GM23338 (cell line): ENCODE results near the gene CCDC92B. TPM values are rescaled to one million over a fixed set of nuclear protein-coding genes. Genes with fewer than 3 reads are reported as not detected.

ENCODE experiments used
- ATAC-seq: fragments of 200-7000 bp; cut with Tn5 transposase; 3 replicates; pipeline ENCODE4 v1.9.1; 2020
- DNase-seq: peaks from one replicate; pipeline ENCODE4 v3.0.0-alpha.2; 2015; ENCODE audit warnings: low spot score
- H2AFZ ChIP-seq: fragments of 200-600 bp; sonication (generic); 2 replicates; pipeline ENCODE4 v1.8.0; 2016; ENCODE audit warnings: antibody characterized with exemption, mild to moderate bottlenecking, moderate library complexity
- H3F3A ChIP-seq: fragments of 200-600 bp; sonication (generic); replicated peaks from 2 replicates; pipeline ENCODE4 v1.8.0; 2017; ENCODE audit warnings: antibody characterized with exemption, mixed run types, low read depth
- H3K27ac ChIP-seq: fragments of 200-600 bp; sonication (generic); 2 replicates; pipeline ENCODE4 v1.6.1; 2016; ENCODE audit warnings: low read depth
- H3K27me3 ChIP-seq: fragments of 200-600 bp; sonication (generic); 2 replicates; pipeline ENCODE4 v1.8.0; 2016; ENCODE audit warnings: mild to moderate bottlenecking, mixed run types, moderate library complexity; ENCODE audit not compliant: insufficient read depth
- H3K36me3 ChIP-seq: fragments of 200-600 bp; sonication (generic); 2 replicates; pipeline ENCODE4 v1.8.0; 2016; ENCODE audit warnings: mild to moderate bottlenecking; ENCODE audit not compliant: insufficient read depth
- H3K4me1 ChIP-seq: fragments of 200-600 bp; sonication (generic); 2 replicates; pipeline ENCODE4 v1.8.0; 2016; ENCODE audit warnings: mild to moderate bottlenecking, moderate library complexity; ENCODE audit not compliant: insufficient read depth
- H3K4me2 ChIP-seq: fragments of 200-600 bp; sonication (generic); 2 replicates; pipeline ENCODE4 v1.7.1; 2017; ENCODE audit warnings: mixed run types
- H3K4me3 ChIP-seq: fragments of 200-600 bp; sonication (generic); 2 replicates; pipeline ENCODE4 v1.6.1; 2016; ENCODE audit warnings: mixed run types
- H3K79me2 ChIP-seq: fragments of 200-600 bp; sonication (generic); replicated peaks from 2 replicates; pipeline ENCODE4 v1.8.0; 2017; ENCODE audit warnings: mild to moderate bottlenecking; ENCODE audit not compliant: insufficient read depth
- H3K9me2 ChIP-seq: fragments of 200-600 bp; sonication (generic); 2 replicates; pipeline ENCODE4 v1.8.0; 2017; ENCODE audit not compliant: insufficient read depth
- H4K20me1 ChIP-seq: fragments of 200-600 bp; sonication (generic); replicated peaks from 2 replicates; pipeline ENCODE4 v1.8.0; 2017; ENCODE audit warnings: mild to moderate bottlenecking; ENCODE audit not compliant: insufficient read depth
- H3K27ac Mint-ChIP-seq: 2 replicates; pipeline ENCODE4 v1.8.0; 2020; ENCODE audit warnings: inconsistent platforms, mild to moderate bottlenecking, moderate library complexity, mixed read lengths
- H3K27me3 Mint-ChIP-seq: 3 replicates; pipeline ENCODE4 v1.8.0; 2022; ENCODE audit warnings: low read depth, mild to moderate bottlenecking, moderate library complexity, mixed read lengths, inconsistent platforms; ENCODE audit not compliant: insufficient read depth, poor library complexity
- H3K36me3 Mint-ChIP-seq: 3 replicates; pipeline ENCODE4 v1.8.0; 2021; ENCODE audit warnings: low read depth, mild to moderate bottlenecking, inconsistent platforms, moderate library complexity, mixed read lengths
- H3K4me1 Mint-ChIP-seq: 3 replicates; pipeline ENCODE4 v1.8.0; 2020; ENCODE audit warnings: mild to moderate bottlenecking, inconsistent platforms, mixed read lengths
- H3K4me3 Mint-ChIP-seq: 3 replicates; pipeline ENCODE4 v1.8.0; 2021; ENCODE audit warnings: moderate library complexity, mild to moderate bottlenecking, inconsistent platforms, mixed read lengths
- H3K9me3 Mint-ChIP-seq: 3 replicates; pipeline ENCODE4 v1.8.0; 2020; ENCODE audit warnings: moderate library complexity, mild to moderate bottlenecking, inconsistent platforms, mixed read lengths
- CREB1 ChIP-seq: fragments of 250-450 bp; sonication (Bioruptor Pico); IDR thresholded peaks from 2 replicates; pipeline ENCODE4 v1.5.0; 2020; ENCODE audit warnings: low read depth, mild to moderate bottlenecking, moderate library complexity
- EZH2 ChIP-seq: fragments of 200-600 bp; sonication (generic); IDR thresholded peaks from one replicate; pipeline ENCODE4 v1.8.0; 2017; ENCODE audit warnings: antibody characterized with exemption, mild to moderate bottlenecking, low read depth; ENCODE audit not compliant: unreplicated experiment
- EZH2phosphoT487 ChIP-seq: fragments of 200-600 bp; sonication (generic); IDR thresholded peaks from one replicate; pipeline ENCODE4 v1.8.1; 2018; ENCODE audit warnings: antibody characterized with exemption; ENCODE audit not compliant: unreplicated experiment
- JUNB ChIP-seq: IDR thresholded peaks from one replicate; pipeline ENCODE4 v1.6.1; 2016; ENCODE audit warnings: antibody characterized with exemption; ENCODE audit not compliant: unreplicated experiment
- POLR2AphosphoS5 ChIP-seq: IDR thresholded peaks from 2 replicates; pipeline ENCODE4 v1.6.1; 2016; ENCODE audit warnings: antibody characterized with exemption, low read depth
- STAT1 ChIP-seq: IDR thresholded peaks from one replicate; pipeline ENCODE4 v1.6.1; 2016; ENCODE audit warnings: antibody characterized with exemption; ENCODE audit not compliant: unreplicated experiment
- ZNF114 ChIP-seq: fragments of 250-450 bp; sonication (Bioruptor Pico); IDR thresholded peaks from 2 replicates; pipeline ENCODE4 v1.5.0; 2020; ENCODE audit warnings: mild to moderate bottlenecking, moderate library complexity
- ZNF331 ChIP-seq: fragments of 250-450 bp; sonication (Bioruptor Pico); IDR thresholded peaks from 2 replicates; pipeline ENCODE4 v1.5.0; 2020; ENCODE audit warnings: low read depth, mild to moderate bottlenecking, moderate library complexity
- polyA plus RNA-seq: library from polyadenylated mRNA; unstranded; fragments of >200 nt; fragmentation: Nextera tagmentation; extraction: Ambion mirVana; gene quantifications from 2 replicates; pipeline ENCODE4 v1.2.1, GENCODE V29; 2016
- total RNA-seq: library from RNA; depleted of rRNA; stranded (reverse); fragments of >200 nt; shearing (Covaris generic); gene quantifications from 2 replicates; pipeline ENCODE4 v1.2.3, GENCODE V29; 2014
- TF ChIP-seq, protein P1 (sequence below): IDR thresholded peaks from one replicate; pipeline ENCODE4 v1.6.1; 2018; ENCODE audit warnings: antibody characterized with exemption; ENCODE audit not compliant: unreplicated experiment
- TF ChIP-seq, protein P2 (sequence below): fragments of 250-450 bp; sonication (Bioruptor Pico); IDR thresholded peaks from 2 replicates; pipeline ENCODE4 v1.5.0; 2020; ENCODE audit warnings: mild to moderate bottlenecking, moderate library complexity
- TF ChIP-seq, protein P3 (sequence below): IDR thresholded peaks from 2 replicates; pipeline ENCODE4 v1.6.1; 2016; ENCODE audit warnings: antibody characterized with exemption

Gene CCDC92B
- total and polyA plus RNA-seq, 2 experiments from 2014 or later: 5.7 to 9.1 TPM

DNA sequence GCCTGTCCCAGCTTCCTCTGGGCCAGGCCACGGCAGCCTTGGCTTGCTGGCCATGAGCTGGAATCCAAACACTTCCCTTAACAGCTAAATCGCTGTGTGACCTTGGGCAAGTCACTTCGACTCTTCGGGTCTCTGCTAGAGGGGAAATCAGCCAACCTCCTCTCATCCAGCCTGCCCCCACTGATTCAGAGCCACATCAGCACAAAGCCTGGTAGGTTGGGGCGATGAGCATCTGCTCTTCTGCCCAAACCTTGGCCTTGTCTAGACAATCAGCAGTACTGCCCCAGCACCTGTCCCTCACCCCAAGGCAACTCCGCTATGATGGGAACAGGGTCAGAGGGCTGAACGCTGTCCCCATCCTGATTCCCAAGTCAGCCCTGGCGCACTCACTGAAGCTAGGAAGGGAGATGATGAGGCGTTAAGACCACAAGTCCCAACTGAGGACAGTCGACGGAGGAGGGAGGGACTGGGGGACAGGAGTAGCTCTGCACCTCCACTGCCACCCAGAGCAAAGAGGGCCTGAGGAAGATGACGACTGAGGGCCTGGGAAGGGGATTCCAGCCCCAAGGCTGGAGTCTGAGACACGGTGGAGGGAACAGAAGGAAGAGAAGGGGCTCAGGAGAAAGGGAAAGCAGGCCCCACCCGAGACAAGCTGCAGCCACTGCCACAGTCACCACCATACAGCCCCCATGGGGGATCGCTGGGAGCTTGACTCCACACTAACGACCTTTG, 39.2 kb downstream of the CCDC92B start (continued):
- TF ChIP-seq, protein P1, sequence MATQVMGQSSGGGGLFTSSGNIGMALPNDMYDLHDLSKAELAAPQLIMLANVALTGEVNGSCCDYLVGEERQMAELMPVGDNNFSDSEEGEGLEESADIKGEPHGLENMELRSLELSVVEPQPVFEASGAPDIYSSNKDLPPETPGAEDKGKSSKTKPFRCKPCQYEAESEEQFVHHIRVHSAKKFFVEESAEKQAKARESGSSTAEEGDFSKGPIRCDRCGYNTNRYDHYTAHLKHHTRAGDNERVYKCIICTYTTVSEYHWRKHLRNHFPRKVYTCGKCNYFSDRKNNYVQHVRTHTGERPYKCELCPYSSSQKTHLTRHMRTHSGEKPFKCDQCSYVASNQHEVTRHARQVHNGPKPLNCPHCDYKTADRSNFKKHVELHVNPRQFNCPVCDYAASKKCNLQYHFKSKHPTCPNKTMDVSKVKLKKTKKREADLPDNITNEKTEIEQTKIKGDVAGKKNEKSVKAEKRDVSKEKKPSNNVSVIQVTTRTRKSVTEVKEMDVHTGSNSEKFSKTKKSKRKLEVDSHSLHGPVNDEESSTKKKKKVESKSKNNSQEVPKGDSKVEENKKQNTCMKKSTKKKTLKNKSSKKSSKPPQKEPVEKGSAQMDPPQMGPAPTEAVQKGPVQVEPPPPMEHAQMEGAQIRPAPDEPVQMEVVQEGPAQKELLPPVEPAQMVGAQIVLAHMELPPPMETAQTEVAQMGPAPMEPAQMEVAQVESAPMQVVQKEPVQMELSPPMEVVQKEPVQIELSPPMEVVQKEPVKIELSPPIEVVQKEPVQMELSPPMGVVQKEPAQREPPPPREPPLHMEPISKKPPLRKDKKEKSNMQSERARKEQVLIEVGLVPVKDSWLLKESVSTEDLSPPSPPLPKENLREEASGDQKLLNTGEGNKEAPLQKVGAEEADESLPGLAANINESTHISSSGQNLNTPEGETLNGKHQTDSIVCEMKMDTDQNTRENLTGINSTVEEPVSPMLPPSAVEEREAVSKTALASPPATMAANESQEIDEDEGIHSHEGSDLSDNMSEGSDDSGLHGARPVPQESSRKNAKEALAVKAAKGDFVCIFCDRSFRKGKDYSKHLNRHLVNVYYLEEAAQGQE: no peak
- TF ChIP-seq ZNF114 (CRISPR knock-in tag) (no peak), EZH2phosphoT487 (no peak), EZH2 (no peak), STAT1 (no peak)

DNA sequence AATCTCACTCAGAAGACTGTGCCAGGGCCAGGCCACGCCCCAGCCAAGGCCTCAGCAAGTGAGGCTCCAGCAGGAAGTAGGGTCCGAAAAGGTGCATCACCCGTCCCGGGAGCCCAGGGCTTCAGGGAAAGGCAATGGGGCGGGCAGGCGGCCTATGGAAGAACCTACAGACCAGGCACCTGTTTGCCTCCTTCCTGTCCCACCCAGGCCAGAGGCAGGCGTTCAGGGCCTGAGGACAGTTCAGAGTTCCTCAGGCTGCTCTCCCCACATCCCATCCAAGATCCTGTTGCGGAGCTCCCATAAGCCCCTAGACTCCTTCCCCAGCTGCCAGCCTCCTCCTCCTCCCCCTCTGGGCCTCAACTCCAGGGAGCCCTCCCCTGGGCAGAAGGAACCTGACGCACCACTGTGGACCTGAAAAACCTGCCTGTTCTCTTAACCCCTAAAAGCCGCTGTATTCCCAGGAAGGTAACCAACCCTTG, 40.2 kb downstream of the CCDC92B start:
- Mint-ChIP-seq H3K4me3 (peak overlapping the region; percentile 84; the same call in 2 of the 3 replicates), H3K4me1 (peaks cover 50% of the 10 kb centered on the region), H3K36me3 (no peaks in the 10 kb centered on the region; the same call in 2 of the 3 replicates), H3K27me3 (peaks cover 26% of the 10 kb centered on the region), H3K9me3 (no peaks in the 10 kb centered on the region), H3K27ac (no peak overlapping the region)
- no peak overlapping the region for H3K27ac ChIP-seq
- ATAC-seq (no peak; the same call in 2 of the 3 replicates), DNase-seq (peak; percentile 43)
- peaks cover 19% of the 10 kb centered on the region; the same call in 1 of the 2 replicates for H3F3A ChIP-seq
- H3K27me3 ChIP-seq: peaks cover 22% of the 10 kb centered on the region; the same call in 1 of the 2 replicates
- H2AFZ ChIP-seq: no peak overlapping the region
- H3K79me2 ChIP-seq: peaks cover 58% of the 10 kb centered on the region
- H3K4me3 ChIP-seq: 0 out of 2 replicates have a peak overlapping the region, but pooled peaks have one; percentile 17
- H3K4me2 ChIP-seq: peak overlapping the region; percentile 32; the same call in 1 of the 2 replicates
- H3K36me3 ChIP-seq: no peaks in the 10 kb centered on the region
- H4K20me1 ChIP-seq: peaks cover 10% of the 10 kb centered on the region
- peaks cover 32% of the 10 kb centered on the region for H3K4me1 ChIP-seq
- H3K9me2 ChIP-seq: no peaks in the 10 kb centered on the region
- no peak for TF ChIP-seq CREB1 (CRISPR knock-in tag)
- TF ChIP-seq ZNF114 (CRISPR knock-in tag): no peak
- no peak for TF ChIP-seq POLR2AphosphoS5
- TF ChIP-seq STAT1: no peak
- TF ChIP-seq EZH2: no peak
- TF ChIP-seq, protein P2, sequence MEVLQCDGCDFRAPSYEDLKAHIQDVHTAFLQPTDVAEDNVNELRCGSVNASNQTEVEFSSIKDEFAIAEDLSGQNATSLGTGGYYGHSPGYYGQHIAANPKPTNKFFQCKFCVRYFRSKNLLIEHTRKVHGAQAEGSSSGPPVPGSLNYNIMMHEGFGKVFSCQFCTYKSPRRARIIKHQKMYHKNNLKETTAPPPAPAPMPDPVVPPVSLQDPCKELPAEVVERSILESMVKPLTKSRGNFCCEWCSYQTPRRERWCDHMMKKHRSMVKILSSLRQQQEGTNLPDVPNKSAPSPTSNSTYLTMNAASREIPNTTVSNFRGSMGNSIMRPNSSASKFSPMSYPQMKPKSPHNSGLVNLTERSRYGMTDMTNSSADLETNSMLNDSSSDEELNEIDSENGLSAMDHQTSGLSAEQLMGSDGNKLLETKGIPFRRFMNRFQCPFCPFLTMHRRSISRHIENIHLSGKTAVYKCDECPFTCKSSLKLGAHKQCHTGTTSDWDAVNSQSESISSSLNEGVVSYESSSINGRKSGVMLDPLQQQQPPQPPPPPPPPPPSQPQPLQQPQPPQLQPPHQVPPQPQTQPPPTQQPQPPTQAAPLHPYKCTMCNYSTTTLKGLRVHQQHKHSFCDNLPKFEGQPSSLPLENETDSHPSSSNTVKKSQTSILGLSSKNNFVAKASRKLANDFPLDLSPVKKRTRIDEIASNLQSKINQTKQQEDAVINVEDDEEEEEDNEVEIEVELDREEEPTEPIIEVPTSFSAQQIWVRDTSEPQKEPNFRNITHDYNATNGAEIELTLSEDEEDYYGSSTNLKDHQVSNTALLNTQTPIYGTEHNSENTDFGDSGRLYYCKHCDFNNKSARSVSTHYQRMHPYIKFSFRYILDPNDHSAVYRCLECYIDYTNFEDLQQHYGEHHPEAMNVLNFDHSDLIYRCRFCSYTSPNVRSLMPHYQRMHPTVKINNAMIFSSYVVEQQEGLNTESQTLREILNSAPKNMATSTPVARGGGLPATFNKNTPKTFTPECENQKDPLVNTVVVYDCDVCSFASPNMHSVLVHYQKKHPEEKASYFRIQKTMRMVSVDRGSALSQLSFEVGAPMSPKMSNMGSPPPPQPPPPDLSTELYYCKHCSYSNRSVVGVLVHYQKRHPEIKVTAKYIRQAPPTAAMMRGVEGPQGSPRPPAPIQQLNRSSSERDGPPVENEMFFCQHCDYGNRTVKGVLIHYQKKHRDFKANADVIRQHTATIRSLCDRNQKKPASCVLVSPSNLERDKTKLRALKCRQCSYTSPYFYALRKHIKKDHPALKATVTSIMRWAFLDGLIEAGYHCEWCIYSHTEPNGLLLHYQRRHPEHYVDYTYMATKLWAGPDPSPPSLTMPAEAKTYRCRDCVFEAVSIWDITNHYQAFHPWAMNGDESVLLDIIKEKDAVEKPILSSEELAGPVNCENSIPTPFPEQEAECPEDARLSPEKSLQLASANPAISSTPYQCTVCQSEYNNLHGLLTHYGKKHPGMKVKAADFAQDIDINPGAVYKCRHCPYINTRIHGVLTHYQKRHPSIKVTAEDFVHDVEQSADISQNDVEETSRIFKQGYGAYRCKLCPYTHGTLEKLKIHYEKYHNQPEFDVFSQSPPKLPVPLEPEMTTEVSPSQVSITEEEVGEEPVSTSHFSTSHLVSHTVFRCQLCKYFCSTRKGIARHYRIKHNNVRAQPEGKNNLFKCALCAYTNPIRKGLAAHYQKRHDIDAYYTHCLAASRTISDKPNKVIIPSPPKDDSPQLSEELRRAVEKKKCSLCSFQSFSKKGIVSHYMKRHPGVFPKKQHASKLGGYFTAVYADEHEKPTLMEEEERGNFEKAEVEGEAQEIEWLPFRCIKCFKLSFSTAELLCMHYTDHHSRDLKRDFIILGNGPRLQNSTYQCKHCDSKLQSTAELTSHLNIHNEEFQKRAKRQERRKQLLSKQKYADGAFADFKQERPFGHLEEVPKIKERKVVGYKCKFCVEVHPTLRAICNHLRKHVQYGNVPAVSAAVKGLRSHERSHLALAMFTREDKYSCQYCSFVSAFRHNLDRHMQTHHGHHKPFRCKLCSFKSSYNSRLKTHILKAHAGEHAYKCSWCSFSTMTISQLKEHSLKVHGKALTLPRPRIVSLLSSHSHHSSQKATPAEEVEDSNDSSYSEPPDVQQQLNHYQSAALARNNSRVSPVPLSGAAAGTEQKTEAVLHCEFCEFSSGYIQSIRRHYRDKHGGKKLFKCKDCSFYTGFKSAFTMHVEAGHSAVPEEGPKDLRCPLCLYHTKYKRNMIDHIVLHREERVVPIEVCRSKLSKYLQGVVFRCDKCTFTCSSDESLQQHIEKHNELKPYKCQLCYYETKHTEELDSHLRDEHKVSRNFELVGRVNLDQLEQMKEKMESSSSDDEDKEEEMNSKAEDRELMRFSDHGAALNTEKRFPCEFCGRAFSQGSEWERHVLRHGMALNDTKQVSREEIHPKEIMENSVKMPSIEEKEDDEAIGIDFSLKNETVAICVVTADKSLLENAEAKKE: no peak
- TF ChIP-seq ZNF331 (CRISPR knock-in tag): no peak
- TF ChIP-seq EZH2phosphoT487: no peak
- no peak for TF ChIP-seq JUNB
- TF ChIP-seq, protein P3, sequence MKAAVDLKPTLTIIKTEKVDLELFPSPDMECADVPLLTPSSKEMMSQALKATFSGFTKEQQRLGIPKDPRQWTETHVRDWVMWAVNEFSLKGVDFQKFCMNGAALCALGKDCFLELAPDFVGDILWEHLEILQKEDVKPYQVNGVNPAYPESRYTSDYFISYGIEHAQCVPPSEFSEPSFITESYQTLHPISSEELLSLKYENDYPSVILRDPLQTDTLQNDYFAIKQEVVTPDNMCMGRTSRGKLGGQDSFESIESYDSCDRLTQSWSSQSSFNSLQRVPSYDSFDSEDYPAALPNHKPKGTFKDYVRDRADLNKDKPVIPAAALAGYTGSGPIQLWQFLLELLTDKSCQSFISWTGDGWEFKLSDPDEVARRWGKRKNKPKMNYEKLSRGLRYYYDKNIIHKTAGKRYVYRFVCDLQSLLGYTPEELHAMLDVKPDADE: no peak
